ENCODE data around the gene XPR1.
"Not testable (repeated sequence)": the region's sequence is repeated elsewhere in the genome, so short reads cannot be mapped to it uniquely, and the experiment has no call there.

Gene XPR1

GRCh38 chr1:180616439-180616838 is 15.4 kb upstream of the XPR1 start:
- DNase-seq: no peak

- no peak for DNase-seq
Measured at GRCh38 chr1:180617774-180618395, 13.9 kb upstream of the XPR1 start.

GRCh38 chr1:180620581-180620980 is 11.2 kb upstream of the XPR1 start:
- no peak for DNase-seq

GRCh38 chr1:180622658-180623508 is 8.9 kb upstream of the XPR1 start:
- no peak for DNase-seq

GRCh38 chr1:180623579-180624347 is 8.1 kb upstream of the XPR1 start:
- no peak for DNase-seq

GRCh38 chr1:180626711-180627110 is 5.1 kb upstream of the XPR1 start:
- DNase-seq: no peak

- DNase-seq: no peak
Measured at GRCh38 chr1:180627411-180627810, 4.4 kb upstream of the XPR1 start.

- DNase-seq: no peak
Measured at GRCh38 chr1:180628646-180629045, 3.2 kb upstream of the XPR1 start.

- DNase-seq: no peak
Measured at GRCh38 chr1:180630408-180631193, 1.2 kb upstream of the XPR1 start.

GRCh38 chr1:180631194-180631765 is 542 bp upstream of the XPR1 start:
- DNase-seq: no peak

GRCh38 chr1:180632326-180633056 is 669 bp downstream of the XPR1 start:
- DNase-seq: no peak

- DNase-seq: no peak
Measured at GRCh38 chr1:180633057-180634056, 1.5 kb downstream of the XPR1 start.

GRCh38 chr1:180636138-180636537 is 4.3 kb downstream of the XPR1 start:
- peak; percentile 57 for DNase-seq

- DNase-seq: no peak
Measured at GRCh38 chr1:180639871-180640270, 8.0 kb downstream of the XPR1 start.

- DNase-seq: no peak
Measured at GRCh38 chr1:180640531-180640949, 8.7 kb downstream of the XPR1 start.

- DNase-seq: no peak
Measured at GRCh38 chr1:180641662-180642061, 9.8 kb downstream of the XPR1 start.

- no peak for DNase-seq
Measured at GRCh38 chr1:180642781-180643180, 11.0 kb downstream of the XPR1 start.

GRCh38 chr1:180643693-180644092 is 11.9 kb downstream of the XPR1 start:
- DNase-seq: peak; percentile 9

- DNase-seq: no peak
Measured at GRCh38 chr1:180644526-180645192, 12.8 kb downstream of the XPR1 start.

- DNase-seq: not testable (repeated sequence)
Measured at GRCh38 chr1:180645261-180645660, 13.4 kb downstream of the XPR1 start.
